Testis (tissue), 5 donors: ENCODE results near the gene HIPK3. TPM values are rescaled to one million over a fixed set of nuclear protein-coding genes. Genes with fewer than 3 reads are reported as not detected.

Experiments
- DNase-seq: peaks from one replicate; pipeline ENCODE4 v3.0.0-alpha.2; 2019
- H3K27ac ChIP-seq, 2 donors: fragments of 200-600 bp; sonication (generic); one replicate each; pipeline ENCODE4 v1.5.1; 2019
- H3K27me3 ChIP-seq: fragments of 200-600 bp; sonication (generic); one replicate; pipeline ENCODE4 v1.5.1; 2019
- H3K36me3 ChIP-seq: fragments of 200-600 bp; sonication (generic); one replicate; pipeline ENCODE4 v1.5.1; 2017; ENCODE audit warnings: low read depth; ENCODE audit errors: missing control alignments
- H3K4me1 ChIP-seq: fragments of 200-600 bp; sonication (generic); one replicate; pipeline ENCODE4 v1.5.1; 2019
- H3K4me3 ChIP-seq, 2 donors: fragments of 200-600 bp; sonication (generic); one replicate each; pipeline ENCODE4 v1.5.1; 2017 to 2019
- H3K9me3 ChIP-seq: fragments of 200-600 bp; sonication (generic); one replicate; pipeline ENCODE4 v1.5.1; 2017
- CTCF ChIP-seq, 3 experiments: fragments of 450-650 bp in 2 of 3; fragments of 200-600 bp in 1 of 3; sonication (generic) in 1 of 3; IDR thresholded peaks; one replicate each; pipeline ENCODE4 v1.5.1; 2016 to 2019; ENCODE audit warnings: antibody characterized with exemption in 3 of 3, mild to moderate bottlenecking in 2 of 3, moderate library complexity in 1 of 3
- POLR2A ChIP-seq: fragments of 450-650 bp; IDR thresholded peaks from one replicate; pipeline ENCODE4 v1.6.1; 2017; ENCODE audit warnings: antibody characterized with exemption, mild to moderate bottlenecking, moderate library complexity
- WGBS, 2 donors: methylation state at CpG; one replicate each; pipeline ENCODE4 v1.1.5; 2018; 5-methylcytosine and 5-hydroxymethylcytosine counted together
- intact Hi-C: fragments of 100-400 bp; cut with DNase I; formaldehyde crosslinking; loops from one replicate; pipeline ENCODE4 v1.15.1; 2023; ENCODE audit warnings: low total_unique reads
- long read RNA-seq, 2 donors: transcript quantifications; one replicate each; lab custom pipeline, GENCODE V29; 2026
- polyA plus RNA-seq: library from polyadenylated mRNA; stranded (reverse); fragments of 350-450 nt; fragmentation: Illumina TruSeq; extraction: RNeasy Lipid Tissue Mini Kit (QIAGEN cat#74804); gene quantifications from one replicate; pipeline ENCODE4 v1.2.3, GENCODE V29; 2014; ENCODE audit warnings: low read depth, low replicate concordance; ENCODE audit not compliant: insufficient read depth
- total RNA-seq, 2 donors: library from RNA; depleted of rRNA; stranded (reverse); fragments of >200 nt; gene quantifications; one replicate each; pipeline ENCODE4 v1.2.3, GENCODE V29; 2016

Gene HIPK3
- 10 to 100 TPM; 86.3 to 90.2 TPM for total RNA-seq
- polyA plus RNA-seq = 47.6 TPM
- long read RNA-seq, donor 1, full-length matches to known transcripts = 2 of 2 reads
- long read RNA-seq, donor 1, partial matches to known transcripts = 0 of 2 reads
- long read RNA-seq, donor 1, other reads (novel, unspliced or antisense) = 0 of 2 reads
- long read RNA-seq, donor 2, full-length matches to known transcripts = 4 of 4 reads
- long read RNA-seq, donor 2, partial matches to known transcripts = 0 of 4 reads
- long read RNA-seq, donor 2, other reads (novel, unspliced or antisense) = 0 of 4 reads

GRCh38 chr11:33257160-33257896 lies at the start of gene HIPK3:
Gene HIPK3, plus strand, starts transcription at chr11:33257381.
- Histone ChIP-seq H3K4me1 (peaks cover 27% of the 10 kb centered on the region), H3K9me3 (no peaks in the 10 kb centered on the region), H3K36me3 (no peaks in the 10 kb centered on the region), H3K27me3 (no peaks in the 10 kb centered on the region), H3K4me3 (peak within 1 kb of the TSS; percentile 70 to 92), H3K27ac (peak within 1 kb of the TSS; percentile 98 to 100)
- intact Hi-C loops = loop anchor here (10.0 kb wide), 1 partner anchor 67 kb away; no protein-coding TSS in a partner anchor
- 0% methylated on average over 56 of the region's 85 CpGs; no CpG with 5 or more reads in 1 of the 2 donors for WGBS, 2 donors
- TF ChIP-seq POLR2A (no peak), CTCF (IDR thresholded peaks at IDR 0.05) (peak in 1 of 3 experiments; percentile 35)
- peak; percentile 87 for DNase-seq

- no peaks in the 10 kb centered on the region for H3K27me3 ChIP-seq
- H3K27ac ChIP-seq = no peak overlapping the region
- no peak overlapping the region for H3K4me3 ChIP-seq
- DNase-seq = no peak
- no peaks in the 10 kb centered on the region for H3K4me1 ChIP-seq
- TF ChIP-seq POLR2A (no peak), CTCF (IDR thresholded peaks at IDR 0.05) (no peak)
- intact Hi-C loops = no loop called here
- no peaks in the 10 kb centered on the region for H3K9me3 ChIP-seq
- WGBS, 2 donors = 63 to 77% methylated on average over 4 of the region's 4 CpGs
- H3K36me3 ChIP-seq = no peaks in the 10 kb centered on the region
Measured at GRCh38 chr11:33207408-33207985, 49.7 kb upstream of the HIPK3 start.

GRCh38 chr11:33208150-33208549 lies 49.0 kb upstream of the HIPK3 start:
- no peak for DNase-seq
- Histone ChIP-seq H3K4me1 (no peaks in the 10 kb centered on the region), H3K27ac (no peak overlapping the region), H3K4me3 (no peak overlapping the region), H3K36me3 (no peaks in the 10 kb centered on the region), H3K27me3 (no peaks in the 10 kb centered on the region), H3K9me3 (no peaks in the 10 kb centered on the region)
- TF ChIP-seq CTCF (IDR thresholded peaks at IDR 0.05) = no peak
- TF ChIP-seq POLR2A = no peak
- WGBS, 2 donors = 97% methylated on average over 1 of the region's 1 CpG
- intact Hi-C loops = no loop called here

- no peak for DNase-seq
- no peak for TF ChIP-seq POLR2A
- no peak for TF ChIP-seq CTCF (IDR thresholded peaks at IDR 0.05)
- 71 to 75% methylated on average over 3 of the region's 3 CpGs for WGBS, 2 donors
- intact Hi-C loops = no loop called here
- Histone ChIP-seq H3K36me3 (no peaks in the 10 kb centered on the region), H3K27ac (no peak overlapping the region), H3K4me3 (no peak overlapping the region), H3K27me3 (no peaks in the 10 kb centered on the region), H3K4me1 (no peaks in the 10 kb centered on the region), H3K9me3 (no peaks in the 10 kb centered on the region)
Measured at GRCh38 chr11:33211153-33211552, 46.0 kb upstream of the HIPK3 start.
